H1 (cell line): ENCODE data around the gene RGN. TPM values are rescaled to one million over a fixed set of nuclear protein-coding genes. Genes with fewer than 3 reads are reported as not detected.

Experiments used
- polyA plus RNA-seq, 7 experiments: library from polyadenylated mRNA; depleted of rRNA in 3 of 7; stranded (reverse) in 5 of 7; unstranded in 2 of 7; fragments of >200 nt in 5 of 7; fragments of 200-250 nt in 2 of 7; gene quantifications; 1 replicate in 5 of 7; 2 replicates in 1 of 7; 4 replicates in 1 of 7; pipeline versions ENCODE4 v1.2.1 to v1.2.3, GENCODE V29; 2011 to 2013; ENCODE audit warnings: missing spikeins in 2 of 7, mixed read lengths in 2 of 7
- small RNA-seq: library from polyadenylated mRNA; stranded (forward); fragments of <200 nt; extraction: miRNeasy Mini kit (QIAGEN cat#:217004); gene quantifications from one replicate; pipeline ENCODE3, GENCODE V24; 2013; ENCODE audit not compliant: insufficient read depth
- total RNA-seq: library from RNA; stranded (reverse); fragmentation: NEBNext Ultra II Directional; extraction: Animal tissue kit (Norgen Biotek cat#: 25700); gene quantifications from 2 replicates; pipeline ENCODE4 v1.2.1, GENCODE V29; 2021

RGN gene
- total and polyA plus RNA-seq, 2 of the 8 experiments (the other 6 are each of a cell fraction or from before 2014, with no cell fraction given): 0.32 to 3.1 TPM

Small RNA genes lying within 50 kb of the gene (small RNA-seq; reads per million reads assigned to genes)
- gene RNU12-2P (not detected), gene RNU6-1189P (not detected)

Other genes with a start within 250 kb of the RGN start
- gene RP2, start 241.4 kb upstream of the RGN start, total RNA-seq: 6.1 and 6.9 TPM in 2 replicates
- gene RP2, start 241.4 kb upstream of the RGN start, polyA plus RNA-seq (2011; rRNA removed): 1.8 and 2.2 TPM in 2 replicates
- gene JADE3, start 166.0 kb upstream of the RGN start, total RNA-seq: 21.5 and 25.2 TPM in 2 replicates
- 4.8 and 6.9 TPM in 2 replicates for gene JADE3, start 166.0 kb upstream of the RGN start, polyA plus RNA-seq (2011; rRNA removed)
- gene NDUFB11, start 66.3 kb downstream of the RGN start, total RNA-seq: 120 and 127 TPM in 2 replicates
- 131 and 178 TPM in 2 replicates for gene NDUFB11, start 66.3 kb downstream of the RGN start, polyA plus RNA-seq (2011; rRNA removed)
- 64.0 and 69.8 TPM in 2 replicates for gene RBM10, start 66.8 kb downstream of the RGN start, total RNA-seq
- 35.7 and 60.8 TPM in 2 replicates for gene RBM10, start 66.8 kb downstream of the RGN start, polyA plus RNA-seq (2011; rRNA removed)
- gene UBA1, start 115.4 kb downstream of the RGN start, total RNA-seq: 313 and 325 TPM in 2 replicates
- gene UBA1, start 115.4 kb downstream of the RGN start, polyA plus RNA-seq (2011; rRNA removed): 458 and 562 TPM in 2 replicates
- 117 and 124 TPM in 2 replicates for gene CDK16, start 140.2 kb downstream of the RGN start, total RNA-seq
- gene CDK16, start 140.2 kb downstream of the RGN start, polyA plus RNA-seq (2011; rRNA removed): 204 and 226 TPM in 2 replicates
- 84.0 and 84.3 TPM in 2 replicates for gene USP11, start 154.6 kb downstream of the RGN start, total RNA-seq
- gene USP11, start 154.6 kb downstream of the RGN start, polyA plus RNA-seq (2011; rRNA removed): 40.9 and 64.6 TPM in 2 replicates